IPS-11a (cell line): ENCODE data around the gene DIP2A.
"Not testable (repeated sequence)": the region's sequence is repeated elsewhere in the genome, so short reads cannot be mapped to it uniquely, and the experiment has no call there.

Source experiments
- H3K4me3 ChIP-seq: one replicate; pipeline ENCODE4 v1.5.1; 2013; ENCODE audit warnings: low read depth, low read length, control low read depth

Gene DIP2A

GRCh38 chr21:46516068-46516467 is 57.4 kb downstream of the DIP2A start:
- H3K4me3 ChIP-seq, result no peak overlapping the region

- H3K4me3 ChIP-seq, result no peak overlapping the region
Observed at GRCh38 chr21:46517361-46517760, 58.7 kb downstream of the DIP2A start.

DNA sequence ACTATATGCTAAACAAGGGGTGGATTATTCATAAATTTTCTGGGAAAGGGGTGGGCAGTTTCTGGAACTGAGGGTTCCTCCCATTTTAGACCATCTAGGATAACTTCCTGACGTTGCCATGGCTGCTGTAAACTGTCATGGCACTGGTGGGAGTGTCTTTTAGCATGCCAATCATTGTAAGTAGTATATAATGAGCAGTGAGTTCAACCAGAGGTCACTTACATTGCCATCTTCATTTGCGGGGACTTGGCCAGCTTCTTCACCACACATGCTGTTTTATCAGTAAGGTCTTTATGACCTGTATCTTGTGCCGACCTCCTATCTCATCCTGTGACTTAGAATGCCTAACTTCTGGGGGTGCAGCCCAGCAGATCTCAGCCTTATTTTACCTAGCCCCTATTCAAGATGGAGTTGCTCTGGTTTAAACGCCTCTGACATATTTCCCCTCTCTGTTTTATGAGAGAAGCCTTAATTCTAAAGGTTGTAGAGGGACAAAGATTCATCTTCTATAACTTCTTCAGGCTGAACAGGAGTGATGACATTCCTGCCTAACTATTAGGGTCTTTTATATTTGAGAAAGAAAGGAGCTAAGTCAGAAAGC is 60.4 kb downstream of the DIP2A start:
- H3K4me3 ChIP-seq, result no peak overlapping the region

GRCh38 chr21:46527393-46527792 is 68.7 kb downstream of the DIP2A start:
- not testable (repeated sequence) for H3K4me3 ChIP-seq

DNA sequence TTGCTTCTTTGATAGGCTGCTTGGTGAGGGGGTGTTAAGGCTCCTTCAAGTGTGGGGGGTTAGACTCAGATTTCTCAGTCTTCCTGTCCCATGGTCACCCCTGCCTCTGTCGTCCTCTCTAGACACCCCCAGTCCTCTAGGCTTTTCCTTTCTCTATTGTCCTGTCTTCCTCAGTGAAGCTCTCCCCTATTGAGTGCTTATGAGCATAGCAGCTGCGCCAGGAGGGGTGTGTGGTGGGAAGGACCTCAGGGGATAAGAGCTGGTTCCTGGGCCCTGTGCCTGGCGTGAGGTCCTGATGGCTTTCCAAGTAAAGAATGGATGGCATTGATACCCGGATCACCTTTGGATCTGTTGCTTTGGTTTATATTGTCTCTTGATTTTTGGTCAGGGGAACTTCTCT is 69.1 kb downstream of the DIP2A start:
- no peak overlapping the region for H3K4me3 ChIP-seq

- no peak overlapping the region for H3K4me3 ChIP-seq
Observed at GRCh38 chr21:46532080-46532479, 73.4 kb downstream of the DIP2A start.

DNA sequence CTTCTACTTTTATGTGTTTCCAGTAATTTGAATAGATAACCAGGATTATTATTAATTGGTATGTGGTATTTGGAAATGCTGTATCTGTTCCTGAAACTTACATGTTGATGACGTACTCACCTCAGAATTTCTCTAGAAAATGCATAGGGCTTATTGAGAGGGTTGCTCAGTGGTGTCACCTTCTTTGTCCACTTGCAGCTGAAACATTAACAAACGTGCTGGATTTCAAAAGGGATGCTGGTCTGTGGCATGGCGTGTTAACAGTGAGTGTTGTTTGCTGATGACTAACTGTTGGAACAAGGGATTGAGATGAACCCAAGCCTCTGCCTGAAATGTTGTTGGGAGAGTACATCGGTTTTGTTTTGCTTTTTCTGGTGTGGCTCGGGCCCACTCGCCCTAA is 78.3 kb downstream of the DIP2A start:
- no peak overlapping the region for H3K4me3 ChIP-seq

- H3K4me3 ChIP-seq, result no peak overlapping the region
Observed at GRCh38 chr21:46538262-46538661, 79.6 kb downstream of the DIP2A start.

DNA sequence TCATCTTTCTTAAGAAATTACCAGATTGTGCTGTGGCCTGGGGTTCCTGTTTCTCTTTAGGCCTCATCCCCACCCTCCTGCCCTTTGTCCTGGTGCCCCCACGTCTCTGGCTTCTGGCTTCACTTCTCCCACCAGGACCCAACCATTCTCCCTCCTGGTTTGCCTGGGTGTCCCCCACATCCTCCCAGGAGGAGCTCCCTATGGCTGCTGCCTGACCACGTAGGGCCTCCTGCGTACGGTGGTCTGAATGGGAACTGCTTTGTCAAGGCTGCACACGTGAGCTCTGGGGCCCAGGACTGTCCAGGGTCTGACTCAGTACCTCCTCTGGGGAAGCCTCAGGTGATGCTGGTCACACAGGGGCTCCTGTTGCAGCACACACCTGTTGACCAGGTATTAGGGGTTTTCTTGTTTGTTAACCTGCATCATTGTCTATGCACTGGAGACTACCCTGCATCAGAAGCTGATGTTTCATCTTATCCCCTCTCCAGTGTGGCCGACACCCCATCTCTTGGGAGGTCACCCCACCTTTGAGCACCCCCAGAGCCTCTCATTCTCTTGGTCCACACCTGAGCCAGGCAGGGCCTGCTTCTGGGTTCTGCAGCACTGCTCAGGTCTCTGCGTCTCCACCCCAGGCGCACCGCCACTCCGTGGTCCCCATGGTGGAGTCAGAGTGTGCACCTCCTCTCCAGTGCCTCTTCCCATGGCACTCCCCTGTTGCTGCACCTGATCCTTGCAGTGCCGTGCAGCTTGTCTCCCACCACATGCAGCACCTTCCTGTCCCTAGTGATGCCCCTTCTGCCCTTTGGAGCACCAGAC is 80.4 kb downstream of the DIP2A start:
- H3K4me3 ChIP-seq, result no peak overlapping the region

DNA sequence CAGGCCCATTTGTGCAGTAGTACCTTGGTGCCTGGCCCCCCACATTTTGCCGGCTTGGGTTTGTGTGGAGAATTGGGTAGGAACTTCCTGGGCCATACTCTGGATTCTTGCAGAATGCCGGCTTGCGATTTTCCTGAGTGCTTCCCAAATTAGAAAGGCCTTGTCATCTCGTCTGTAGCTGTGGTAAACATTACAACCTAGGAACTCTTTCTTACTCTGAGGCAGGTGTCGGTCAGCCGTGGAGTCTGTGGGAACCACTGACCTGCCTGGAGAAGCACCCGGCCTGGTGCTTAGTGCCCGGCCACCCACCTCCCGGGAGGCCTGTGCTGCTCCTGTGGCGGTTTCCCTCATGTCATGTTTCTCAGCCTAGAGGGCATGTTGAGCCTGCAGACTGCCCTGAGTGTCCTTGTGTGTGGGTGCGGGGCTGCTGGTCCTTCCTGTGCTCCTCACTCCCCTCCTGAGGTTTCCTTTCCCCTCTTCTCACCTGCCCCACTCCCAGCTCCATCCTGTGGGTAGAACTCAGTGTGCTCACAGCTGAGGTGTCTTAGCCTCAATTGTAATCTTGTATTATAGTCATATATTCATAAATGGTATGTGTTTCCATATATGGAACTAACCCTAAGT is 81.5 kb downstream of the DIP2A start:
- no peak overlapping the region for H3K4me3 ChIP-seq

DNA sequence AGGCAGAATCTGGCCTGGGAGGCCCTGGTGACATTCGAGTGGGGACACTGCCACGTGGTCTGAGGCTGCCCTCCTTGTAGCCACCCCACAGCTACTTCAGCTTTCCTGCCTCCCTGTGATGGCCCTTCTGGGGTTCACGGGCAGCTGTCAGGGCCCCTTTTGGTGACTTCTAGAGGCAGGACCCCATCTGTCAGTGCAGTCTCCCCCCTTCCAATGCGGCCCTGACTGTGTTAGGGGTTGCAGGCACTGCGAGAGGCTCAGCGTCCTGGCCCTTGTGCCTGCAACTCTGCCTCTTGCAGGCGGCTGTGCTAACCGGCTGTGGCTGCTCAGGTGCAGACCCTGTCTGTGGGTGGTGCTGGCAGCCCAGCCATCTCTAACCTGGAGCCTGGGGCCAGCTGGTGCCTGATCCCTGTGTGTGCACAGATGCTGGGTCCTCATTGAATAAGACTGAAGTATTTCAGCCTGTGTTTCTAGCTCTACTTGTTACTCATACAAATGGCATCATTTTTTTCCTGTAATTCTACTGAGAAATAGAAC is 84.0 kb downstream of the DIP2A start:
- H3K4me3 ChIP-seq, result no peak overlapping the region

- H3K4me3 ChIP-seq, result no peak overlapping the region
Observed at GRCh38 chr21:46543306-46543705, 84.6 kb downstream of the DIP2A start.

GRCh38 chr21:46544003-46544402 is 85.3 kb downstream of the DIP2A start:
- H3K4me3 ChIP-seq, result no peak overlapping the region

DNA sequence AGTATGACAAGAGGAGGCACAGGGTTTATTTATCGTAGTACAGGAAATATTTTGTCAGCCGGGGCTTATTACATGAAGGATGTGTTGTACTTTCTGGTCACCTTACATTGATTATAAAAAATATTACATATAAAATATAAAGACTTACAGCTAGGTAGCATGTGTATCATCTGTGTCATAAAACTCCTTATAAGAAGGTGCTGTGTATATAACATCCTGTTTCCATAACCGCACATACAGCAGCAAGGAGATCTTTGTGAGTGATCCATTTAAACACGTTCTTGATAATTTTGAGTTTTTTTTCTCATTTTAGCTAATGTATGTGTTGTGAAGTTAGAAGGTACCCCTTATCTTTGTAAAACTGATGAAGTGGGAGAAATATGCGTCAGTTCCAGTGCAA is 86.1 kb downstream of the DIP2A start:
- H3K4me3 ChIP-seq, result no peak overlapping the region

DNA sequence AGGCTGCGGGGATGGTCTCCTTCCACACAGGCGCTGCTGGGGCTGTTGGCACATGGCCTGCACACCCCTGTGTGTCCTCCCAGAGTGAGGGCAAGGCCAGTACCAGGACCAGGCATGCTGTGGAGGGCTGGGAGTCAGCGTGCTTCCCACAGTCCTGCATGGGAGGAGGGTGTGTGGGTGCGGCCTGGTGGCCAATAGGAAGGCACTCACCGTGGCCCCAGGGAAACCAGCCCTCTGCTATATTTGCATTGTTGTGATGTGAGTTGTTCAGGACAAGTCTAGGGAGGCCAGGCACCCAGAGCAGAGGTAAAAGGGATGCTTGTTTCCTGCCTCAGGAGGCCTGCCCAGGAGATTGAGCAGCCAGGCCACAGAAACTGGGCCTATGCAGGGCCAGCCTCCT is 86.7 kb downstream of the DIP2A start:
- H3K4me3 ChIP-seq, result no peak overlapping the region

DNA sequence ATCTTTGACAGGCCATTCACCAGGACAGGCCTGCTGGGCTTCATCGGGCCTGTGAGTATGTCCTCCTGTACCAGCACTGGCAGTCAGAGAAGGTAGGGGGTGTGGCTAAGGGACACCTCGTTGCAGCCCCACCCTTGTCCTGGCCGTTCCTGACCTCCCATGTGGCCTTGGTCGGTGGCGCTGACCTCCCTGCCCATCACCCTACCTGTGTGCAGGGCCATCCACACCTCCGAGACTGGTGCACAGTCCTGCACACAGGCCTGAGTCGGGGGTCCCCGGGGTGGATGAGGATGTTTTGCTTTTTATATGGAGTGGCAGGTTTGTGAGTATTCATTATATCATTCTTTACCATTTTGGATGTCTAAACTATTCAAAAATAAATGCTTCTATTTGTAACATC is 87.2 kb downstream of the DIP2A start:
- H3K4me3 ChIP-seq, result no peak overlapping the region

DNA sequence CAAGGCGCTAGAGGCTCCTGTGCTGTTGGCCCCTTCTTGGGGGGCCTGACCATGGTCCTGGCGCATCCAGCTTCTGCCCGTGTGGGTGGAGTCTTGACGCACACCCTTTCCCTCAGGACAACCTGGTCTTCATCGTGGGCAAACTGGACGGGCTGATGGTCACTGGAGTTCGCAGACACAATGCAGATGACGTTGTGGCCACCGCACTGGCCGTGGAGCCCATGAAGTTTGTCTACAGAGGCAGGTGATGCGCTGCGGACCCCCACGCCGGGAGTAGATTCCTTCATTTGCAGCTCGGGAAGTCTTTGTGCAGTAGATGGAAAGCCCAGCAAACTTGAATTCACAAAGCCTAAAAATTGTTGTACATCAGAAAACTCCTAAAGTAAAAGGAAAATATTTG is 88.1 kb downstream of the DIP2A start:
- no peak overlapping the region for H3K4me3 ChIP-seq

DNA sequence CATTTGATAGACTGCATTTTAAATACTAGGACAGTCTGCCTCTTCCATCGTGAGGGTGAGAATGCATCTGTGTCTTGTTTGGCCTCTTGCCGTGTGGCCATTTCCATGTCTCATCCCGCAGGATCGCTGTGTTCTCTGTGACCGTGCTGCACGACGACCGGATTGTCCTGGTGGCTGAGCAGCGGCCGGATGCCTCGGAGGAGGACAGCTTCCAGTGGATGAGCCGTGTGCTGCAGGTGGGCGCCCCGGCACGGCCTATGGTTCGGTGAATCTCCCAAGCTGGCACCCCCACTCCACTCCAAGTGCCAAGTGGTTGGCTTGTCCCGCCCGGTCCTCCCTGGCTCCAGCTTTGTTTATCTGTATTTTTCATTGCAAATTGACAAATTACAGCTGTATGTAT is 91.0 kb downstream of the DIP2A start:
- no peak overlapping the region for H3K4me3 ChIP-seq

GRCh38 chr21:46550116-46550941 is 91.6 kb downstream of the DIP2A start:
- H3K4me3 ChIP-seq, result no peak overlapping the region

DNA sequence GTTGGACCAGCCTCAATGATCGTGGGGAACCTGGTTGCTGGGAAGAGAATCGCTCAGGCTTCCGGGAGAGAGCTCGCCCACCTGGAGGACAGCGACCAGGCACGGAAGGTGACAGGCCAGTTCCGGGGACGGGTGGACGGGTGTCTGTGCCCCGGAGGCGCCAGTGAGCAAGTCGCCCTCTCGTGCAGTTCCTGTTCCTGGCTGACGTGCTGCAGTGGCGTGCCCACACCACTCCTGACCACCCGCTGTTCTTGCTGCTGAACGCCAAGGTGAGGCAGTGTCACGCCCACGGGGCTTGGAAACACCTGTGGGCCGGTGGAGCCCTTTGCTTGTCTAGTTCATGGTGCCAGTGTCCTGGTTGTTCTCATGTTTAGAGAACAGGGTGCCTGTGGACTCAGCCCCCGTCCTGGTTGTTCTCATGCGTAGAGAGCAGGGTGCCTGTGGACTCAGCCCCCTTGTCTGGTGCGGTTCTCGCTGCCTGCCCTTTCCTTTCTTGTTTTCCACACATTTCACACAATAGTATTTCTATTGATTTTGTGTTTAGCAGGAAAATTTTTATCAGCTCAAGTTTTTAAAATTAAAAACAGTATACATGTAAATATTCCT is 93.0 kb downstream of the DIP2A start:
- H3K4me3 ChIP-seq, result no peak overlapping the region

DNA sequence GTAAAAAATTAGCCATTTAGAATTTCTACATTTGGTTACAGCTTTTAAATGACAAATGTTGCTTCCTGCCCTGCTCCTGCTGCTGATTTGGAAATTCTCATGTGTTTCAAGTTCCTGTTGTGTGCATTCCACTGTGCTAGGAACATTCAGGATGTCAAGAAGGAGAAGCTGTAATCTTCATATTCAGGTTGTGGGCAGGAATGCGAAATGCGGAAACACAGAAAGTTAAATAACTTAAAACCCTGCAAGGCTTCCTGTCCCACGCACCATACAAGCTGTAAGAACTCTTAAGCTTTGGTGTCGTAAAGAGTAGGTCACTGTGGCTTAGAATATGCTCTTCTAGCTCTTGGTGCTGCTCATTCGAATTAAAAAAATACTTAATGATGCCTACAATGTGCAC is 93.6 kb downstream of the DIP2A start:
- no peak overlapping the region for H3K4me3 ChIP-seq
